IPS DF 19.7 (cell line): ENCODE results near the gene GNAS-AS1.

Experiments
- DNase-seq: peaks from one replicate; pipeline ENCODE4 v3.0.0-alpha.2; 2013; ENCODE audit warnings: low read depth, low spot score

GNAS-AS1 gene

GRCh38 chr20:58810116-58810878, 40.4 kb downstream of the GNAS-AS1 start:
- DNase-seq: no peak

GRCh38 chr20:58808271-58809046, 42.2 kb downstream of the GNAS-AS1 start:
- no peak for DNase-seq

GRCh38 chr20:58807801-58808200, 42.9 kb downstream of the GNAS-AS1 start:
- no peak for DNase-seq

- DNase-seq: no peak
Observed at GRCh38 chr20:58803533-58803932, 47.2 kb downstream of the GNAS-AS1 start.

- DNase-seq: no peak
Observed at GRCh38 chr20:58802061-58802460, 48.6 kb downstream of the GNAS-AS1 start.

GRCh38 chr20:58800134-58800871, 50.4 kb downstream of the GNAS-AS1 start:
- DNase-seq: no peak

GRCh38 chr20:58797371-58798338, 53.0 kb downstream of the GNAS-AS1 start:
- no peak for DNase-seq

GRCh38 chr20:58795923-58796245, 54.8 kb downstream of the GNAS-AS1 start:
- DNase-seq: no peak

- DNase-seq: no peak
Observed at GRCh38 chr20:58795181-58795922, 55.4 kb downstream of the GNAS-AS1 start.

GRCh38 chr20:58794510-58795180, 56.1 kb downstream of the GNAS-AS1 start:
- no peak for DNase-seq

- DNase-seq: no peak
Observed at GRCh38 chr20:58793512-58794420, 56.9 kb downstream of the GNAS-AS1 start.

- DNase-seq: no peak
Observed at GRCh38 chr20:58792426-58792825, 58.3 kb downstream of the GNAS-AS1 start.

- DNase-seq: no peak
Observed at GRCh38 chr20:58791286-58791685, 59.4 kb downstream of the GNAS-AS1 start.

GRCh38 chr20:58790454-58790853, 60.2 kb downstream of the GNAS-AS1 start:
- DNase-seq: no peak

- DNase-seq: no peak
Observed at GRCh38 chr20:58788896-58789544, 61.7 kb downstream of the GNAS-AS1 start.

- DNase-seq: no peak
Observed at GRCh38 chr20:58787211-58788005, 63.3 kb downstream of the GNAS-AS1 start.

- no peak for DNase-seq
Observed at GRCh38 chr20:58784321-58785074, 66.2 kb downstream of the GNAS-AS1 start.
